GM19397 (cell line): ENCODE measurements around the gene NR5A1.

Experiments used
- ATAC-seq: cut with Tn5 transposase; IDR thresholded peaks from one replicate; pipeline ENCODE4 v1.9.1; 2021; ENCODE audit warnings: mild to moderate bottlenecking, moderate library complexity; ENCODE audit not compliant: unreplicated experiment

Gene NR5A1

GRCh38 chr9:124506931-124507879, at the start of gene NR5A1:
TSS of gene NR5A1 (minus strand) at chr9:124507399. CDS start at chr9:124503395, 4,004 bp downstream.
- no peak for ATAC-seq

GRCh38 chr9:124555043-124555442, 47.8 kb upstream of the NR5A1 start:
- ATAC-seq = no peak

GRCh38 chr9:124553738-124554137, 46.5 kb upstream of the NR5A1 start:
- ATAC-seq = no peak

GRCh38 chr9:124552273-124552605, 45.0 kb upstream of the NR5A1 start:
- ATAC-seq = no peak

- ATAC-seq = no peak
Observed at GRCh38 chr9:124551472-124552272, 44.5 kb upstream of the NR5A1 start.

- no peak for ATAC-seq
Observed at GRCh38 chr9:124550072-124550471, 42.9 kb upstream of the NR5A1 start.

GRCh38 chr9:124549016-124549415, 41.8 kb upstream of the NR5A1 start:
- no peak for ATAC-seq

GRCh38 chr9:124544535-124544934, 37.3 kb upstream of the NR5A1 start:
- ATAC-seq = no peak

GRCh38 chr9:124541824-124542223, 34.6 kb upstream of the NR5A1 start:
- no peak for ATAC-seq

GRCh38 chr9:124537926-124538325, 30.7 kb upstream of the NR5A1 start:
- ATAC-seq = no peak

GRCh38 chr9:124535846-124536245, 28.6 kb upstream of the NR5A1 start:
- no peak for ATAC-seq

GRCh38 chr9:124532897-124533296, 25.7 kb upstream of the NR5A1 start:
- no peak for ATAC-seq

- ATAC-seq = no peak
Observed at GRCh38 chr9:124531115-124531514, 23.9 kb upstream of the NR5A1 start.

GRCh38 chr9:124530246-124530645, 23.0 kb upstream of the NR5A1 start:
- ATAC-seq = no peak

GRCh38 chr9:124527781-124528180, 20.6 kb upstream of the NR5A1 start:
- no peak for ATAC-seq

- no peak for ATAC-seq
Observed at GRCh38 chr9:124526174-124526573, 19.0 kb upstream of the NR5A1 start.

- ATAC-seq = no peak
Observed at GRCh38 chr9:124522121-124523098, 15.2 kb upstream of the NR5A1 start.

GRCh38 chr9:124521142-124521541, 13.9 kb upstream of the NR5A1 start:
- ATAC-seq = no peak

GRCh38 chr9:124520206-124520596, 13.0 kb upstream of the NR5A1 start:
- ATAC-seq = no peak

GRCh38 chr9:124518116-124518515, 10.9 kb upstream of the NR5A1 start:
- no peak for ATAC-seq

- no peak for ATAC-seq
Observed at GRCh38 chr9:124517600-124517999, 10.4 kb upstream of the NR5A1 start.
